Measurements from ENCODE around the gene RRAGA.
"Not testable (repeated sequence)": the region's sequence is repeated elsewhere in the genome, so short reads cannot be mapped to it uniquely, and the experiment has no call there.

Gene RRAGA

GRCh38 chr9:19087106-19088000, 38.1 kb downstream of the RRAGA start:
- no peak for DNase-seq

GRCh38 chr9:19097431-19097830, 48.2 kb downstream of the RRAGA start:
- DNase-seq: not testable (repeated sequence)

Data from CD4-positive, alpha-beta T cell treated with Interleukin-21 for 1 hour (primary cell).